Esophagus squamous epithelium (tissue), 5 donors: Measurements from ENCODE around the gene SKOR1. TPM values are rescaled to one million over a fixed set of nuclear protein-coding genes. Genes with fewer than 3 reads are reported as not detected.

Experiments
- DNase-seq: peaks from one replicate; lab custom pipeline; 2025; lab: John Stamatoyannopoulos, UW
- H3K27ac ChIP-seq, 4 donors: fragments of 200-600 bp; sonication (generic); one replicate each; pipeline ENCODE4 v1.5.1; 2016 to 2019; ENCODE audit warnings: mild to moderate bottlenecking in 1 of 4
- H3K27me3 ChIP-seq, 4 donors: fragments of 200-600 bp; sonication (generic); 1 replicate in 3 of 4; 2 replicates in 1 of 4; pipeline versions ENCODE4 v1.5.1 to v1.6.0; 2017 to 2021; ENCODE audit warnings: antibody characterized with exemption in 1 of 4
- H3K36me3 ChIP-seq, 3 donors: fragments of 200-600 bp; sonication (generic); one replicate each; pipeline ENCODE4 v1.5.1; 2016 to 2019
- H3K4me1 ChIP-seq, 3 donors: fragments of 200-600 bp; sonication (generic); one replicate each; pipeline ENCODE4 v1.5.1; 2017 to 2019
- H3K4me3 ChIP-seq, 4 donors: fragments of 200-600 bp; sonication (generic); 1 replicate in 3 of 4; 2 replicates in 1 of 4; pipeline ENCODE4 v1.5.1; 2016 to 2019; ENCODE audit warnings: mild to moderate bottlenecking in 2 of 4, moderate library complexity in 1 of 4
- H3K9me3 ChIP-seq, 3 donors: fragments of 200-600 bp; sonication (generic); one replicate each; pipeline ENCODE4 v1.5.1; 2016 to 2019
- POLR2A ChIP-seq, 4 donors: fragments of 450-650 bp; IDR thresholded peaks; one replicate each; pipeline ENCODE4 v1.6.1; 2017; ENCODE audit warnings: antibody characterized with exemption in 4 of 4, mild to moderate bottlenecking in 4 of 4, moderate library complexity in 3 of 4
- WGBS, 2 donors: methylation state at CpG; one replicate each; pipeline ENCODE4 v1.1.5; 2018; 5-methylcytosine and 5-hydroxymethylcytosine counted together
- intact Hi-C: fragments of 100-400 bp; cut with DNase I; formaldehyde crosslinking; loops from one replicate; pipeline ENCODE4 v1.15.0; 2022
- total RNA-seq, 4 donors: library from RNA; depleted of rRNA; stranded (reverse); fragments of >200 nt; gene quantifications; one replicate each; pipeline ENCODE4 v1.1.0, GENCODE V29; 2016
- TF ChIP-seq, protein P1 (sequence below), 6 experiments: fragments of 450-650 bp in 4 of 6; fragments of 200-600 bp in 2 of 6; sonication (generic) in 2 of 6; IDR thresholded peaks; one replicate each; pipeline ENCODE4 v1.5.1; 2016 to 2019; ENCODE audit warnings: antibody characterized with exemption in 6 of 6, mild to moderate bottlenecking in 4 of 6, moderate library complexity in 4 of 6
- donor health status: DM: yes; HTN: yes; CAD: no.

SKOR1 gene
- total RNA-seq, 4 donors from 2014 or later: 0.09 to 0.76 (median 0.28) TPM

GRCh38 chr15:67852418-67852817 is 27.1 kb downstream of the SKOR1 start:
- Histone ChIP-seq H3K9me3 (no peaks in the 10 kb centered on the region), H3K4me1 (peaks cover 0 to 11% (median 0%) of the 10 kb centered on the region in 3 donors), H3K4me3 (no peak overlapping the region), H3K27ac (no peak overlapping the region), H3K27me3 (no peaks in the 10 kb centered on the region), H3K36me3 (no peaks in the 10 kb centered on the region)
- DNase-seq: no peak
- intact Hi-C loops: no loop called here
- 70 to 75% methylated on average over 3 of the region's 3 CpGs for WGBS, 2 donors
- no peak for TF ChIP-seq POLR2A (IDR thresholded peaks at IDR 0.05)
- TF ChIP-seq, protein P1, sequence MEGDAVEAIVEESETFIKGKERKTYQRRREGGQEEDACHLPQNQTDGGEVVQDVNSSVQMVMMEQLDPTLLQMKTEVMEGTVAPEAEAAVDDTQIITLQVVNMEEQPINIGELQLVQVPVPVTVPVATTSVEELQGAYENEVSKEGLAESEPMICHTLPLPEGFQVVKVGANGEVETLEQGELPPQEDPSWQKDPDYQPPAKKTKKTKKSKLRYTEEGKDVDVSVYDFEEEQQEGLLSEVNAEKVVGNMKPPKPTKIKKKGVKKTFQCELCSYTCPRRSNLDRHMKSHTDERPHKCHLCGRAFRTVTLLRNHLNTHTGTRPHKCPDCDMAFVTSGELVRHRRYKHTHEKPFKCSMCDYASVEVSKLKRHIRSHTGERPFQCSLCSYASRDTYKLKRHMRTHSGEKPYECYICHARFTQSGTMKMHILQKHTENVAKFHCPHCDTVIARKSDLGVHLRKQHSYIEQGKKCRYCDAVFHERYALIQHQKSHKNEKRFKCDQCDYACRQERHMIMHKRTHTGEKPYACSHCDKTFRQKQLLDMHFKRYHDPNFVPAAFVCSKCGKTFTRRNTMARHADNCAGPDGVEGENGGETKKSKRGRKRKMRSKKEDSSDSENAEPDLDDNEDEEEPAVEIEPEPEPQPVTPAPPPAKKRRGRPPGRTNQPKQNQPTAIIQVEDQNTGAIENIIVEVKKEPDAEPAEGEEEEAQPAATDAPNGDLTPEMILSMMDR (IDR thresholded peaks at IDR 0.05): no peak

- H3K4me3 ChIP-seq: no peak overlapping the region
- no peak for TF ChIP-seq POLR2A (IDR thresholded peaks at IDR 0.05)
- TF ChIP-seq, protein P1 (IDR thresholded peaks at IDR 0.05): no peak
- 52 to 78% methylated on average over 3 of the region's 3 CpGs for WGBS, 2 donors
Observed at GRCh38 chr15:67853454-67853853, 28.1 kb downstream of the SKOR1 start.

GRCh38 chr15:67854358-67854757 is 29.0 kb downstream of the SKOR1 start:
- Histone ChIP-seq H3K4me3 (no peak overlapping the region), H3K27me3 (no peaks in the 10 kb centered on the region), H3K9me3 (no peaks in the 10 kb centered on the region), H3K4me1 (peaks cover 0 to 11% (median 0%) of the 10 kb centered on the region in 3 donors), H3K36me3 (no peaks in the 10 kb centered on the region), H3K27ac (no peak overlapping the region)
- TF ChIP-seq POLR2A (IDR thresholded peaks at IDR 0.05): no peak
- TF ChIP-seq, protein P1 (IDR thresholded peaks at IDR 0.05): no peak
- intact Hi-C loops: no loop called here
- DNase-seq: no peak
- WGBS, 2 donors: 88% methylated on average over 1 of the region's 1 CpG; no CpG with 5 or more reads in 1 of the 2 donors

More at GRCh38 chr15:67853454-67853853, 28.1 kb downstream of the SKOR1 start:
- intact Hi-C loops: no loop called here
- no peak for DNase-seq
- no peaks in the 10 kb centered on the region for H3K36me3 ChIP-seq
- no peaks in the 10 kb centered on the region for H3K9me3 ChIP-seq
- no peak overlapping the region for H3K27ac ChIP-seq
- peaks cover 0 to 11% (median 0%) of the 10 kb centered on the region in 3 donors for H3K4me1 ChIP-seq
- H3K27me3 ChIP-seq: no peaks in the 10 kb centered on the region

DNA sequence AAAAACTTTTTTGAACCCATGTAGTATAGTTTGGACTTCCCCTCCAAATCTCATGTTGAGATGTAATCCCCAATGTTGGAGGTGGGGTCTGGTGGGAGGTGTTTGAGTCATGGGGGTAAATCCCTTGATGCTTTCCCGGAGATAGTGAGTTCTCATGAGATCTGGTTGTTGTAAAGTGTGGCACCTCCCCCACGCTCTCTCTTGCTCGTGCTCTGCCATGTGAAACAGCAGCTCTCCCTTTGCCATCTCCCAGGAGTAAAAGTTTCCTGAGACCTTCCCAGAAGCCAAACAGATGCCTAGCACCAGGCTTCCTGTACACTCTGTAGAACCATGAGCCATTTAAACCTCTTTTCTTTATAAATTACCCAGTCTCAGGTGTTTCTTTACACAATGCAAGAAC is 30.5 kb downstream of the SKOR1 start:
- no peak overlapping the region for H3K4me3 ChIP-seq
- H3K4me1 ChIP-seq: peaks cover 0 to 17% (median 0%) of the 10 kb centered on the region in 3 donors
- DNase-seq: no peak
- H3K27me3 ChIP-seq: no peaks in the 10 kb centered on the region
- intact Hi-C loops: no loop called here
- 50 to 67% methylated on average over 1 to 3 of the region's 3 CpGs for WGBS, 2 donors
- TF ChIP-seq POLR2A (IDR thresholded peaks at IDR 0.05): no peak
- TF ChIP-seq, protein P1 (IDR thresholded peaks at IDR 0.05): no peak
- no peak overlapping the region for H3K27ac ChIP-seq
- H3K36me3 ChIP-seq: no peaks in the 10 kb centered on the region
- H3K9me3 ChIP-seq: no peaks in the 10 kb centered on the region

DNA sequence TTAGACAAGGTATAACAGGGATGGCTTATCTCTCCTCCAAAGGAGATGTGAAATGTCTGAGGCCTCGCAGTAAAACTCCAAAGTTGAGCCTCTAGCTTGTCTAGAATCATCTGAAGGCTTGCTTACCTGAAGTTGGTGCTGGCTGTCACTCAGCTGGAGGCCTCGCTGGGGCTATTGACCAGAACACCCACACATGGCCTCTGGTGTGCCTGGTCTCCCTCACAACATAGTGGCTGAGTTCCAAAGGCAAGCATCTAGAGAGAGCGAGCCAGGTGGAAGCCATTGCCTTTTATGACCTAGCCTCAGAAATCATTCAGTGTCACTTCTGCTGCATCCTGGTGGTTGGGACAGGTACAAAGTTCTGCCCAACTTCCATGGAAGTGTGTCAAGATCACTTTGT is 31.9 kb downstream of the SKOR1 start:
- DNase-seq: no peak

More for the DNA sequence above, 31.9 kb downstream of the SKOR1 start:
- H3K27me3 ChIP-seq: no peaks in the 10 kb centered on the region
- H3K9me3 ChIP-seq: no peaks in the 10 kb centered on the region
- TF ChIP-seq, protein P1 (IDR thresholded peaks at IDR 0.05): no peak
- no peak for TF ChIP-seq POLR2A (IDR thresholded peaks at IDR 0.05)
- intact Hi-C loops: no loop called here
- no peaks in the 10 kb centered on the region for H3K36me3 ChIP-seq
- no peak overlapping the region for H3K4me3 ChIP-seq
- H3K4me1 ChIP-seq: peaks cover 0 to 17% (median 0%) of the 10 kb centered on the region in 3 donors
- WGBS, 2 donors: 77 to 94% methylated on average over 3 of the region's 3 CpGs
- no peak overlapping the region for H3K27ac ChIP-seq
